UCSD-AML1 (cell line): ENCODE results near the gene IL1B.

Experiments used
- DNase-seq: peaks from one replicate; lab custom pipeline; 2025; ENCODE audit not compliant: unreplicated experiment; lab: John Stamatoyannopoulos, UW

The IL1B gene

GRCh38 chr2:112787294-112787693 is 49.3 kb downstream of the IL1B start:
- DNase-seq = no peak

DNA sequence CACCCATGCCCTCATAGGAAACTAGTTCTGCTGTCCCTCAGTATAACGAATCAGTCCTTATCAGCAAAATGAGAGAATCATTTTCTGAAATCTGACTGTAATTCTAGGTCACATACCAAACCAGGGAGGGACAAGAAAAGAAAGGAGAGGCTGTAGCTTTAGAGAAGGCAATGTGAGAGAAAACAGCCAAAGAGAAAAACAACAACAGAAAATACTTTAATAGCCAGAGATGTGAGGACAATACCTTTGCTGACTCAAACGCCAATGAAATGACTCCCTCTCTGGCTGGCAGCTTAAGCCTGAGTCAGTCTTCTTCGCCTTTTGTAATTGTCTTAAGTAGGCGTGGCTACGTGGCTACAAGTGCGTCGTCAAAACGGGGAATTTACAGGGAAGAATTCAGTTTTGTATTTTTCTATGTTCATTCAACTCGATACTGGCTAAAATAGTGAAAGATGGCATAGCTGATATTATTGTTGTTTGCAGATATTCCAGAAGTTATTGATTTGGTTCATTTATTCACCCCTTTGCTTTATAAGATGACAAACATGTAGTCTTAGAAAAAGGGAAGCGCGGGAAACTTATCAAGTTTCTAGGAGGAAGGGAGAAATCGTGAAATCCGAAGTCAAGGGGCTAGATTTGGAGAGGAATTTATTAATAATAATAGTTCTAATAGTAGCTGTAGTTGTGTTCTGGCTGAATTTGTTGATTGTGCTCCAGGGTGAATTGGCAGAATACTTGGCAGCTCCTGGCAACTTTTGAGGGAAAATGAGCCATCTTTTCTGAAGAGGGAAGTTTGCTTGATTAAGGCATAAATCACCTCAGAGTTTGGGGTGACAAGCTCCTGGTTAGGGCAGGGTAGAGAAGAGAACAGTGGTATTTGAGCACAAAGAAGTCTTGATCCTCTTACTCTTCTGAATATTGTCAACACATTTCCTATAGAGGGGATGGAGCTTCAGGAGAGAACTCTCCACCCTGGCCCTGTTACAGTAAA is 52.1 kb downstream of the IL1B start, which contains the start of gene IL1A:
TSS of gene IL1A (minus strand) at position 295 of the 991 bp plus-strand sequence. CDS start 723 bp downstream, outside the sequence.
- DNase-seq = no peak

GRCh38 chr2:112783187-112783714 is 53.3 kb downstream of the IL1B start:
- DNase-seq = no peak

- no peak for DNase-seq
Observed at GRCh38 chr2:112782234-112782799, 54.3 kb downstream of the IL1B start.
